IPS-20b (cell line): ENCODE measurements around the gene FITM2.

ENCODE experiments used
- H3K27ac ChIP-seq: one replicate; pipeline ENCODE4 v1.5.1; 2013; ENCODE audit warnings: low read length
- H3K27me3 ChIP-seq: 2 replicates; pipeline ENCODE4 v1.6.1; 2013; ENCODE audit warnings: mild to moderate bottlenecking, low read length, inconsistent platforms; ENCODE audit not compliant: insufficient read depth
- H3K36me3 ChIP-seq: 2 replicates; pipeline ENCODE4 v1.6.1; 2013; ENCODE audit warnings: low read depth, mild to moderate bottlenecking, inconsistent platforms, low read length, moderate library complexity; ENCODE audit not compliant: insufficient read depth
- H3K4me1 ChIP-seq: 2 replicates; pipeline ENCODE4 v1.6.1; 2013; ENCODE audit warnings: mild to moderate bottlenecking, control low read depth, inconsistent platforms, low read length, moderate library complexity; ENCODE audit not compliant: insufficient read depth
- H3K4me3 ChIP-seq: 2 replicates; pipeline ENCODE4 v1.5.1; 2013; ENCODE audit warnings: mild to moderate bottlenecking, low read length, inconsistent platforms
- H3K9ac ChIP-seq: 2 replicates; pipeline ENCODE4 v1.6.1; 2013; ENCODE audit warnings: low read depth, mild to moderate bottlenecking, inconsistent platforms, low read length, moderate library complexity
- H3K9me3 ChIP-seq: 2 replicates; pipeline ENCODE4 v1.6.1; 2013; ENCODE audit warnings: mild to moderate bottlenecking, low read depth, low read length, inconsistent platforms; ENCODE audit not compliant: insufficient read depth

The FITM2 gene

DNA sequence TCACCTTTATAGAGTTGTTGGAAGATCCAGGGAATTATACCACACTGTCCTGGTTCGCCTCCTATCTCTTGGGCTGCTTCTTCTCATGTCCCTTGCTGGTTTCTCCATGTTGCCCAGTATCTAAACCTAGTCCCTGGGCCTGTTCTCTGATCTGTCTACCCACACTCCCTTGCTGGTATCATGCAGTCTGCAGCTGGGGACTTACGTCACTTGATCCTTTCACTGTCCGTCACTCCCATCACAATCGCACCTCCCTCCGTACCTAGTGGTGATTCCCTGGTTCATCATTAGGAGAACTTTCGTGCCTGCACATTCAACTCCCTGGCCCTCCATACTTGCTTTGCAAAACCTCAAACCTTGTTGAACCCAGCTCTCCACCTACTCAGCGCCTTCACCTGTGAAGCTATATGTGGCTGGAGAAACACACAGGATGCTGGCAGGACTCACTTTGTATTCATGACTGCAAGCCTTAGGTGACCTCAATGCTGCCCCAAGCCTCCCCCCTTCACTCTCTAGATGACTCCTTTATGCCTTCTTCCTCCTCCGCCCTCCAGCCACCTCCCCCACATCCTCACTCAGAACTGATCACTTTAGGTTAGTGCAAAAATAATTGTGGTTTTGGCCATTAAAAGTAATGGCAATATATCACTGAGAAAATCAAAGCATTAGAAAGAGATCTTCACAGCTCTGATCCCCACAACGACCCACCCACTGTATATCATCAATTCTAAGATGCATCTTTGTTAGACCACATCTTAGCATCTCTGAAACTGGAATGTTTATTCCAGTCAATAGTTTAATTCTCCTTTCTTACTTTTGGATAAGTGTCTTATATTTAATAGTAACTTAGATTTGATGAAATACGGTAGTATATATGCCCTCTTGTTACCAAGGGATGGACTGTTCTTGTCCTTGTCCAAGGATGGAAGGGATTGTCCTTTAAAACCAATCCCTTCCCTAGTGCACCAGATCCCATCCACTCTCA is 37.5 kb downstream of the FITM2 start:
- no peak overlapping the region for H3K9ac ChIP-seq
- no peaks in the 10 kb centered on the region for H3K27me3 ChIP-seq
- H3K4me1 ChIP-seq: no peaks in the 10 kb centered on the region
- no peaks in the 10 kb centered on the region for H3K36me3 ChIP-seq
- H3K4me3 ChIP-seq: no peak overlapping the region
- no peaks in the 10 kb centered on the region; the same call in 1 of the 2 replicates for H3K9me3 ChIP-seq
- no peak overlapping the region for H3K27ac ChIP-seq

DNA sequence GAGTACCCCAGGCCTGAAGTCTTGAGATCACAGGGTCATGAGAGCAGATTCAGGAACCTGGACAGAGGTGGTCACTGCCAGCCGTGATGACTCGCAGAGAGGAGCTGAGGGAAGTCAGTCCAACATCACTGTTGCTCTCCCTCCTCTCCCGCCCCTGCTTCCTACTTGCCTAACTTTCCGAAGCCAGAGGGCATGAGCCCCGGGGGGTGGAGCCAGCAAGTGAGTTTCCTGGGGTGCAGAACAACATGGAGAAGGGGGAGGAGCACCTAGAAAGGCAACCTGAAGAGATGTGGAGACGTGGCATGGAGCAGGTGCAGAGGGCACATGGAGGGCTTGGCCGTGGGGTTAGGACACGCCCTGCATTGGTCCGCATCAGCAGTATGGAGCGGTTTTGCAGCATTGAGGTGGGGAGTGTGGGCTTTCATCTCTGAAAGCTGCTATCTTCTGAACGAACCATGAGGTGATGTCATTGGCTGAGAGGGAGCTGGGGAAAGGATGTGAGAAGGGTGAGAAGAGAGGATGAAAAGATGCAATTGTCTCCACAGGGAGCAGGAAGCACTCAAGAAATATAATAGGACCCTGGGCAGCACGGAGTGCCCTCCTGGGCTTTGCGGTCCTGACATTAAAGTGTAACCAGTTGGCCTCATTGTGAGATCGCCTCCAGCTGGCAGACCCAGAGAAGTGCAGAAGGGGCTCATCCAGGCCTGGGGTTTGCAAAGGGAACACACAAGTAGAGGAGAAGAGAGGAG is 38.9 kb downstream of the FITM2 start:
- H3K4me1 ChIP-seq: no peaks in the 10 kb centered on the region
- no peaks in the 10 kb centered on the region for H3K36me3 ChIP-seq
- no peak overlapping the region for H3K27ac ChIP-seq
- H3K4me3 ChIP-seq: no peak overlapping the region; the same call in 1 of the 2 replicates
- no peaks in the 10 kb centered on the region for H3K27me3 ChIP-seq
- no peaks in the 10 kb centered on the region; the same call in 1 of the 2 replicates for H3K9me3 ChIP-seq
- no peak overlapping the region for H3K9ac ChIP-seq

DNA sequence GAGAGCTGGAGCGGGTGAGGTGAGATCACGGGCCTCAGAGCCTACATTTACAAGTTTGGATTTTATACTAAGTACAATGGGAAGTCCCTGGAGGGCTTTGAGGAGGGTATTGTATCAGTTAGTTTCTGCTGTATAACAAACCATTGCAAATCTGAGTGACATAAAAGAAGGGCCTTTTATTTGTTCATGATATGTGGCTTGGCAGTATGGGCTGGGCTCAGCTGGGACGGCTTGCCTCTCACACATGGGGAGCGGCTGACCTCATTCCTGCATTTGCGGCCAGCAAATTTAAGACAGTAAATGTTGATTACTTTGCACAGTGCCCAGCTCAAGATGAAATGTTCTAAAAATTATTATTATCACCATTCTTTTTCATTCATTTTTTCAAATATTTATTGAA is 42.2 kb downstream of the FITM2 start:
- no peak overlapping the region for H3K9ac ChIP-seq
- H3K27ac ChIP-seq: no peak overlapping the region
- no peaks in the 10 kb centered on the region for H3K4me1 ChIP-seq
- H3K4me3 ChIP-seq: no peak overlapping the region
- H3K36me3 ChIP-seq: no peaks in the 10 kb centered on the region
- H3K27me3 ChIP-seq: no peaks in the 10 kb centered on the region
- H3K9me3 ChIP-seq: no peaks in the 10 kb centered on the region; the same call in 1 of the 2 replicates

DNA sequence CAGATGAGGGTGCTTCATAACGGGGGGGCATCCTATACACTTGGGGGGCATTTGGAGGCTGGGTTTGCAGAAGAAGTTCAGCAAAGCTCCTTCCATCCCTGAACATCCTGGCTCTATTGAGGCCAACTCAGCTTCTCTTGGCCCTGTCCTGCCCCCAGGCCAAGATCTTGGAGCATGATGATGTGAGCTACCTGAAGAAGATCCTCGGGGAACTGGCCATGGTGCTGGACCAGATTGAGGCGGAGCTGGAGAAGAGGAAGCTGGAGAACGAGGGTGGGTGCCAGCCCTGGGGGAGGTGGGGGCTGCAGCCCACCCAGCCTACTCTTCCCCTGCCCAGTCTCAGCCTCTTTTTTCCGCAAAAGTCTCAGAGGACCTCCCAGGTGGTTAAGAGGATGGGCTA is 46.7 kb downstream of the FITM2 start:
- Histone ChIP-seq H3K4me1 (no peaks in the 10 kb centered on the region), H3K27ac (no peak overlapping the region), H3K27me3 (no peaks in the 10 kb centered on the region), H3K9me3 (no peaks in the 10 kb centered on the region), H3K36me3 (no peaks in the 10 kb centered on the region), H3K9ac (no peak overlapping the region), H3K4me3 (no peak overlapping the region)

- Histone ChIP-seq H3K27me3 (no peaks in the 10 kb centered on the region), H3K9ac (no peak overlapping the region), H3K4me1 (peaks cover 2% of the 10 kb centered on the region; the same call in 1 of the 2 replicates)
Measured at GRCh38 chr20:44258226-44258890, 52.6 kb downstream of the FITM2 start.

GRCh38 chr20:44256961-44257360 is 54.0 kb downstream of the FITM2 start:
- Histone ChIP-seq H3K4me3 (no peak overlapping the region), H3K36me3 (no peaks in the 10 kb centered on the region), H3K9ac (no peak overlapping the region), H3K9me3 (no peaks in the 10 kb centered on the region), H3K27me3 (no peaks in the 10 kb centered on the region), H3K27ac (no peak overlapping the region), H3K4me1 (peaks cover 3% of the 10 kb centered on the region; the same call in 1 of the 2 replicates)

More at GRCh38 chr20:44258226-44258890, 52.6 kb downstream of the FITM2 start:
- Histone ChIP-seq H3K9me3 (no peaks in the 10 kb centered on the region), H3K27ac (no peak overlapping the region), H3K36me3 (no peaks in the 10 kb centered on the region), H3K4me3 (no peak overlapping the region)

DNA sequence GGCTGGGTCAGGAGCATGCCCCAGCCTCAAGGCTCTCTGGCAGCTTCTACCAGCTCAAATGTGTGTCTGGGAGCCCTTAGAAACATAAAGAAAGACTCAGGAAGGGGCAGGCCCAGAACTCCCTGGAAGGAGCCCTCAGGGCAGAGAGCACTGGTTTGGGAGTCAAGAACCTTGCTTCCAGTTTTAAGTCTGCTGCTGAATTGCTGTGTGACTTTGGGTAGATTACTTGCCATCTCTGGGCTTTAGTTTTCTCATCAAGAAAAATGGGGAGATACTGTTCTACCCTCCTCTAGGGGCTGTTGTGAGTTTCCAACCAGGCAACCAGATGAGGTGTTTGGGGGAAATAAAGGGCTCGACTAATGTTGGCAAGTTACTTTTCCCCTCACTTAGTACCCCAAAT is 55.1 kb downstream of the FITM2 start:
- Histone ChIP-seq H3K36me3 (no peaks in the 10 kb centered on the region), H3K9ac (no peak overlapping the region), H3K9me3 (no peaks in the 10 kb centered on the region), H3K27ac (no peak overlapping the region), H3K27me3 (no peaks in the 10 kb centered on the region), H3K4me1 (peaks cover 3% of the 10 kb centered on the region; the same call in 1 of the 2 replicates), H3K4me3 (no peak overlapping the region)

DNA sequence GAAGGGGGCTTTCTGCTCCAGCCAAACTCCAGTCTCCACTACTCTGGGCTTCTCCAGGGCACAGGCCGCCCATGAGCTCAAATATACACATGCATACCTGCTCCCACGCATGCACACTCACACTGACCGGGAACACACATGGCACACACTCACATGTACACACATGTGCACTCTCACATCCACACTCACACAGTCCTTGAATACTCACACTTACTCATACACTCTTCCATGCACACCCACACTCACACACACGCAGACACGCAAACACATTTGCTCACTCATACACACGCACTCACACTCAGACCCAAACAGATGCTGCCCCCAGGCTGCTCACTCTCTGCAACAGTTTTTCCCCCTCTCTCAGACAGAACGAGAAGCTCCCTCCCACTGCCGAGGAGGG is 56.9 kb downstream of the FITM2 start:
- Histone ChIP-seq H3K4me1 (peaks cover 3% of the 10 kb centered on the region; the same call in 1 of the 2 replicates), H3K27ac (no peak overlapping the region), H3K9me3 (no peaks in the 10 kb centered on the region), H3K27me3 (no peaks in the 10 kb centered on the region), H3K4me3 (no peak overlapping the region), H3K9ac (no peak overlapping the region; the same call in 1 of the 2 replicates), H3K36me3 (no peaks in the 10 kb centered on the region)

- no peak overlapping the region for H3K27ac ChIP-seq
- H3K27me3 ChIP-seq: no peaks in the 10 kb centered on the region
- H3K4me1 ChIP-seq: peaks cover 3% of the 10 kb centered on the region; the same call in 1 of the 2 replicates
- no peak overlapping the region; the same call in 1 of the 2 replicates for H3K9ac ChIP-seq
- no peaks in the 10 kb centered on the region for H3K9me3 ChIP-seq
- H3K36me3 ChIP-seq: no peaks in the 10 kb centered on the region
- no peak overlapping the region for H3K4me3 ChIP-seq
Measured at GRCh38 chr20:44253528-44253927, 57.5 kb downstream of the FITM2 start.
